ENCODE results near the gene KCNT1. TPM values are rescaled to one million over a fixed set of nuclear protein-coding genes. Genes with fewer than 3 reads are reported as not detected.

KCNT1 gene
- total RNA-seq, 1 donor from 2014 or later: 3.6 TPM

- DNase-seq (ENCODE audit: low spot score): no peak
Observed at GRCh38 chr9:135726138-135726853, 24.3 kb downstream of the KCNT1 start.

GRCh38 chr9:135727257-135727875 lies 25.4 kb downstream of the KCNT1 start:
- no peak for DNase-seq (ENCODE audit: low spot score)

- DNase-seq (ENCODE audit: low spot score): no peak
Observed at GRCh38 chr9:135728436-135729110, 26.6 kb downstream of the KCNT1 start.

- DNase-seq (ENCODE audit: low spot score): no peak
Observed at GRCh38 chr9:135729480-135729879, 27.5 kb downstream of the KCNT1 start.

GRCh38 chr9:135731454-135731853 lies 29.5 kb downstream of the KCNT1 start:
- no peak for DNase-seq (ENCODE audit: low spot score)

GRCh38 chr9:135732569-135733257 lies 30.7 kb downstream of the KCNT1 start:
- DNase-seq (ENCODE audit: low spot score): no peak

GRCh38 chr9:135734616-135735144 lies 32.7 kb downstream of the KCNT1 start:
- DNase-seq (ENCODE audit: low spot score): no peak

- DNase-seq (ENCODE audit: low spot score): no peak
Observed at GRCh38 chr9:135736272-135736978, 34.4 kb downstream of the KCNT1 start.

GRCh38 chr9:135736979-135737839 lies 35.2 kb downstream of the KCNT1 start:
- DNase-seq (ENCODE audit: low spot score): no peak

GRCh38 chr9:135737840-135738521 lies 36.0 kb downstream of the KCNT1 start:
- DNase-seq (ENCODE audit: low spot score): no peak

- no peak for DNase-seq (ENCODE audit: low spot score)
Observed at GRCh38 chr9:135739271-135740220, 37.6 kb downstream of the KCNT1 start.

GRCh38 chr9:135741276-135742219 lies 39.6 kb downstream of the KCNT1 start:
- no peak for DNase-seq (ENCODE audit: low spot score)

GRCh38 chr9:135743021-135743420 lies 41.0 kb downstream of the KCNT1 start:
- DNase-seq (ENCODE audit: low spot score): no peak

GRCh38 chr9:135743546-135744332 lies 41.8 kb downstream of the KCNT1 start:
- DNase-seq (ENCODE audit: low spot score): no peak

- no peak for DNase-seq (ENCODE audit: low spot score)
Observed at GRCh38 chr9:135744333-135745070, 42.5 kb downstream of the KCNT1 start.

GRCh38 chr9:135745189-135745588 lies 43.2 kb downstream of the KCNT1 start:
- no peak for DNase-seq (ENCODE audit: low spot score)
